T-helper 22 cell (primary cell): ENCODE results near the gene CERK.
A peak's percentile ranks its signal among the peaks of the same experiment; 100 is the strongest.

Source experiments
- DNase-seq: peaks from one replicate; pipeline ENCODE4 v3.0.0-alpha.2; 2020; ENCODE audit warnings: low read depth

CERK gene

GRCh38 chr22:46764779-46765485 lies 26.9 kb upstream of the CERK start:
- no peak for DNase-seq

DNA sequence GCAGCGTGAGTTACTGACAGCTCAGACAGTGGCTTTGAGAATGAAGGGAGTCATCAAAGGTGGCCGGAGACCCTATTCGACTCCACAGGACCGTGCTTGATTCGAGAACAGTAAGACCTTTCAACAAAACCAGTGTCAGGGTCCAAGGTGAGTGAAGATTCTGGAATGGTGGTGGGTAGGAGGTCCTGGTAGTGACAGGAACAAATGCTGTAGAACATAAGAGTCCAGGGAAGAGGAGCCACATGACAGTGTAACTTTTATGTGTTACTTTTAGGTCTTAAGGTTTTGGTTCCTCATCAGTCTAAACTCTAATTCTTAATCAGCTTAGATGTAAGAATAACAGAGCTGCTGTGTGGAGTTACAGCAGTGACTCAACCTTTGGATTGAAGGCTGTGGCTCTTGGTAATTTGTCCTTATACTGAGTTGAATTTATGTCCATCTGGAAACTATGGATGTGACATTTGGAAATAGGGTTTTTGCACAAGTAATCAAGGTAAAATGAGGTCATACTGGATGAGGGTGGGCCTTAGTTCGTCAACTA lies 26.2 kb upstream of the CERK start:
- DNase-seq, result no peak

DNA sequence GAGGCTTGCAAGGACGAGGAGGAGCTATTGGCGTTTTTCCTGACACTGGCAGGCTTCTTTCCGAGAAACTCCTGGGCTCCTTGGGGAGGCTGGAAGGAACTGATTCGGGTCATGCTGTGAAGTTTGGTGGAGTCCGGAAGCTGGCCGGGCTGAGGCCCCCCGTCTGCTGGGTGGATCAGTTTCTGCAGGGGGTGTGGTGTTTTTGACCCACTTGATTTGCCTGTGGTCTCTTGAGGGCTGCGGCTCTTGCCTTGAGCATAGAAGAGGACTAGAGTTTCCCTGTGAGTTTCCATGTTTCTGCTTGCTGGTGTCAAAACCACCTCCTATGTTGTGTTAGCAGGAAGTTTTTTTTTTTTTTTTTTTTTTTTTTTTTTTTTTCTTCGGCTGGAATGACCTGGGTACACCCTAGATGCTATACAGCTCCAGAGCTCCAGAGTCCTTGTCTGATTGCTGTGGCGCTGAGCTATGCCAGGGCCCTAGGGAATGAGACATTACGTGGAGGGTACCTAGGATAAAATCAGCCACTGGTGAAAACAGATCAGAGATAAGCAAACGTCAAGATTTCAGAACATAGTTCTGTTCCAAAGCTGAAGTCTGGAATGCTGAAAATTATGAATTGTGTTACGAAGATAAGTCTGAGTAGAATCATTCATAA lies 25.1 kb upstream of the CERK start:
- peak; percentile 34 for DNase-seq

- DNase-seq, result peak; percentile 88
These were observed 24.4 kb upstream of the CERK start, which contains the start of gene TBC1D22A for GRCh38 chr22:46762238-46763050. Gene TBC1D22A (plus strand): TSS chr22:46762650. CDS start chr22:46762787, 137 bp downstream.

GRCh38 chr22:46761539-46762237 lies 23.6 kb upstream of the CERK start:
- DNase-seq, result no peak

DNA sequence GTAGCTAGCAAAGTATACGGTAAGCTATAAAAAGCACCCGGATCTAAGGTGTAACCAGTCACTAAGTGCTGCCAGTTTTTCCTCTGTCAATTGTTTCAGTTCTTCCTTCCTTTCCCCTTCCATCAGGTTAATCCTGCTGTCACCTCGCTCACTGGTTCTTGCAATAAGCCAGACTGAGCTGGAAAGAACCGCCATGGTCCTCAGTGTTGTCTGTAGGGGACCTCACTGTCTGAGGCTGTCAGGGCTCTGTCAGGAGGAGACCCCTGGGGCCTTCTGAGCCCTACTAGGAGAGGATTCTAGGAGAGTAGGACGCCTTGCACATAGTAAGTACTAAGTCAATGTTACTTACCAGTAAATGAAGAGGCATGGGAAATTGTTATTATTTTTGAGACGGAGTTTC lies 23.0 kb upstream of the CERK start:
- DNase-seq, result no peak

- no peak for DNase-seq
These were observed 20.8 kb upstream of the CERK start for GRCh38 chr22:46758867-46759290.

- no peak for DNase-seq
These were observed 20.1 kb upstream of the CERK start for GRCh38 chr22:46758121-46758520.

- DNase-seq, result no peak
These were observed 19.1 kb upstream of the CERK start for GRCh38 chr22:46757104-46757503.

DNA sequence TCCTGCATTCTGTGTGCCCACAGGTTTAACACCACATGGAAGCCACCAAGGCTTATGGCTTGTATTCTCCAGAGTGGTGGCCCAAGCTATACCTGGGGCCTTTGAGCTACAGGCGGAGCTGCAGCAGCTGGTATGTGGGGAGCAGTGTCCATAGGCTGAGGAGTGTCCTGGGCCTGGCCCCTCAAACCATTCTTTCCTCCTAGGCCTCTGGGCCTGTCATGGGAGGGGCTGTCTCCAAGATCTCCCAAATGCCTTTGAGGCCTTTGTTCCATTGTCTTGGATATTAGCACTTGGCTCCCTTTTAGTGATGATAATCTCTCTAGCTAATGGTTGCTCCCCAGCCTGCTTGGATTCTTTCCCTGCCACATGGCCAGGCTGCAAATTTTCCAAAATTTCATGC lies 18.0 kb upstream of the CERK start:
- DNase-seq, result no peak

GRCh38 chr22:46755525-46755924 lies 17.5 kb upstream of the CERK start:
- no peak for DNase-seq

DNA sequence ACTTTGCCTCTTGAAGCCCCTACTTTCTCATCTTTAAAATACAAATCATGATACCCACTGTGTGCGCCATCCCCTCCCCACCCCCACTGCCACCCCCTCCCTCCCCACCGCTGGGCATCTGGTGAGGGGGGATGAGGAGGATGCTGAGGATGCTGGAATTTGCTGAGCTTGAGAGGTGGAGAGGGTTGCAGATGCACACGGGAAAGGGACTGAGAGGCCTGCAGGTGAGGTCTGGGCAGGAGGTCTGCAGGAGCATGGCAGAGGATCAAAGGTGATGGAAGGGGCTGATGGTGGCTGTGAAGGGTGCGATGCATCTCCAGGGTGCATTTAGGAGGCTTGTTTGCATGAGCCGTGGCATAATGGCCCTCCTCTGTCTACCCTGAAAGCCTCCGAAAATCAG lies 16.8 kb upstream of the CERK start:
- no peak for DNase-seq

DNA sequence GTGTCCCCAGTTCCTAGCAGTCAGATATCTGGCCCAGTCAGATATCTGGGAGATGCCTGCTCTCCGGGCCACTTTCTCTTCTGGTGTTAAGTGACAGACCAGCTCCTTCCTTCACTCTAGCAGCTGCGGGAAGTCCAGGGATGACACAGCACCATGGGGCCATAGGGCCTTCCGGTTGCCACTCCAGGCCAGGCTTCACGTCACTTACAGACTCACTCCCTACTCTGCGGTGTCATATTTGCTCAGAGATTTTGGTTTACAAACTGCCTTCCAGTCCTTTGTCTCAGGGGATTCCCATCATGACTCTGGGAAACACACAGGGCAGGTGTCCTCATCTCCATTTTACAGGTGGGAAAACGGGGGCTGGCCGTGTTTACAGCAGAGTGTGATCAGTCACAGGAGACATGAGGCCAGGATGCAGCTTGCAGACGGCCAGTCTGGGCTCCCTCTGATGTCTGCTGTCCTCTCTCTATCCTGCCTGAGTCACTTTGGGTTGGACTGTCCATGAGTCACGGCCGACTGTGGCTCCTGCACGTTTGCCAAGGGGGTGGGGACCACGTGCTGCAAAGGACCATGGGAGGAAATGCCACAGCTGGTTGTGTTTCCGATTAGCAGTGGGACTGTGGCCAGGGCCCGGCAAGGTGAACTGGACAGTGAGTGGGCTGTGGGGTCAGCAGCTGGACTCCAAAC lies 16.2 kb upstream of the CERK start:
- DNase-seq, result peak; percentile 30

- DNase-seq, result no peak
These were observed 15.7 kb upstream of the CERK start for GRCh38 chr22:46753761-46754109.

DNA sequence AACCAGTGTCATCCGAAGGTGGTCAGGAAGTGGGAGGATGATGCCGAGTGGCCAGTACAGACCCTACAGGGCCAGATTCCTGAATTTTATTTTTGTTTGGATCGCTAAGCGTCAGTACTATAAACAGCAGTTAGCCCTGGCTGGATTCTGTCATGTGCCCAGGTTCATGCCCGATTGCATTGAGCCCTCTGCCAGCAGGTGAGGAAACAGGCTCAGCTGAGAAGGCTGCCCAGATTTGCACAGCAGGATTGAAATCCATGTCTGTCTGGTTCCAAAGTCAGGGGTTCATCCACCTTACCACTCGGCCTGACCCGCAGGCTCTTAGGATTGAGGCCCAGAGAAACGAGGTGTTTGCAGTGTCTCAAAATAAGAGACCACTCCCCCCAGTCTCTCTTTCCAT lies 15.3 kb upstream of the CERK start:
- no peak for DNase-seq

DNA sequence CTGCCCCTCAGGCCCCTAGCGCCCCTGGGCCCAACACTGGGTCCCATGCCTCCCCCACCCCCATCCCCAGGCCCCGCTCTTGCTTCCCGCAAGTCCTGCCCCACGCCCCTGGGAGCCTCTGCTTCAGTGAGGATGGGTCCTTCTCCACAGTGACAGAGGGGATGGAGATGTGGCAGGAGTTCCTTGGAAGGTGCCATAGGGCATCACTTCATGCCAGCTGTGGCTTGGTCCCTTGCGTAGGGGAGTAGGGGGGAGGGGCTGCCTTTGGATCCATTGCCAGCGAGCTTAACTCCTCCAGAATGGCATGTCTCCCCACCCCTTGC lies 14.9 kb upstream of the CERK start:
- DNase-seq, result no peak

- no peak for DNase-seq
These were observed 14.4 kb upstream of the CERK start for GRCh38 chr22:46752286-46752987.

DNA sequence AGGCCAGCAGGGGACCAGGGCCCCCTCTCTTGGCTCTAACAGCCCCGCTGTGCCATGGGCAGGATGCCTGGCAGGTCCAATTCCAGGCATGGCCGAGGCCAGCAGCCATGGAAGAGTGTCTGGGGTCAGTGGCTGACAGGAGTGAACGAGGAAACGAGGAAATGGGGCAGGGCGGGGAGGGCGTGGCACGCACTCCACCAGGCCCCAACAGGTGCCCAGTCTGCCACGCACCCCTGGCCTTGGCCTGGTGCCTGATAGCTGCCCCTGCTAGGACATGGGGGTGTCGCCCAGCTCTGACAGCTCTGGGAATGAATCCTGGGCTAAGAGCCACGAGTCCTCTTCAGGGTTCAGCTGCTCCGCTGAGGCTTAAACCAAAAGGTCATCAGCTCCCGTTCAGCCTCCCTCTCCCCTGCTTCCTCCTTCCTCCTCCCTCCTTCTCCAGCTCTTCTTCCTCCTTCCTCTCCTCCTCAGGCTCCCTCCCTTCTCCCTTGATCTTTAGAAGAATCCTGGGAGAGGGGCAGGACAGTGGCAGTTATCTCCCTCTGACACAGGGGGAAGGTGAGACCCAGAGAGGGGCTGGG lies 12.9 kb upstream of the CERK start:
- DNase-seq, result no peak

DNA sequence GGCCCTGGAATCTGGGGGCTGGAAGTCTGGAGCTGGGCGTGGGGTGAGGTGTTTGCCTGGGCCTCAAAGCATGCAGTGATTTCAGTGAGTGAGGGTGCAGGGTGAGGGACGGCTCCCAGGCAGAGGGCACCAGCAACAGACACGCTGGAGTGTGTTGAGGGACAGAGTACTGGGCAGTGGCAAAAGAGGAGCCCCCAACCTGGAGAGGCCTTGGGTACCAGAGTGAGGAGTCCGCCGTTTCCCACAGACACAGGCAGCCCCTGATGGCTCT lies 12.4 kb upstream of the CERK start:
- DNase-seq, result no peak

GRCh38 chr22:46749682-46750529 lies 11.9 kb upstream of the CERK start:
- no peak for DNase-seq
